ENCODE measurements around the gene DOCK2. TPM values are rescaled to one million over a fixed set of nuclear protein-coding genes. Genes with fewer than 3 reads are reported as not detected.

DOCK2 gene
- total and polyA plus RNA-seq, 2 of the 8 experiments (the other 6 are each of a cell fraction or from before 2014, with no cell fraction given) = 3.9 to 5.7 TPM

DNA sequence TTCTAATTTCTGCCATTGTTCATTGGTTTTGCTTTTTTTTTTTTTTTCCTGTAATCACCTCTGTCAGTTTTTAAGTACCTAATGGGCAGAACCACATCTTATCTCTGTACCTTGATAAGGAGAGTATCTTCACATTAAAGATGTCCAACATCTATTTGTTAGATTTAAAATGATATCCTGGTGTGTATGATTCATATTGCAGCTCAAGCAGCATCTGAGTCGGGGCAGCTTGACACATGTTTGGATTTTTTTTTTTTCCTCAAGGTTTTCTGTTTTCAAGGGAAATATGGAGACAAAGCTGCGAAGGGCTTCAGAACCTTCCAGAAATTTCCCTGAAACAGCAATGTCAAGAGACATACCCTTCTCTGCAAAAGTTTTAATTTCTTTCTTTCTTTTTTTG lies 164.7 kb downstream of the DOCK2 start:
- H2BK20ac ChIP-seq (ENCODE audit: low read length) = no peak overlapping the region
- H2BK5ac ChIP-seq (ENCODE audit: low read depth, low read length) = no peak overlapping the region
- H2BK12ac ChIP-seq (ENCODE audit: low read depth, low read length) = no peak overlapping the region
- no peaks in the 10 kb centered on the region for H4K20me1 ChIP-seq (replicated peaks in 1 of 2; ENCODE audit: control insufficient read depth in 1 of 2, insufficient read depth in 2 of 2, low read length in 2 of 2)
- H3K23me2 ChIP-seq (ENCODE audit: low read depth, low read length) = no peaks in the 10 kb centered on the region; the same call in 1 of the 2 replicates
- H3K4me3 ChIP-seq (ENCODE audit: extremely low read depth in 1 of 4, insufficient read depth in 2 of 4, low read depth in 3 of 4, low read length in 4 of 4) = no peak overlapping the region
- no peak overlapping the region for H3K23ac ChIP-seq (ENCODE audit: insufficient read length)
- POLR2A ChIA-PET (ENCODE audit: partially characterized antibody) = no interaction called here
- H2BK15ac ChIP-seq (ENCODE audit: low read length) = no peak overlapping the region
- no peaks in the 10 kb centered on the region for H3K79me2 ChIP-seq (ENCODE audit: control insufficient read depth in 1 of 2, insufficient read depth in 2 of 2, low read length in 2 of 2)
- DNase-seq (ENCODE audit: low read depth in 1 of 2, low spot score in 2 of 2) (no peak), FAIRE-seq (no peak)
- H3K14ac ChIP-seq (ENCODE audit: insufficient read length) = no peak overlapping the region
- no peak overlapping the region for H3K27ac ChIP-seq (ENCODE audit: low read depth, low read length)
- H2BK120ac ChIP-seq (replicated peaks; ENCODE audit: low read depth, low read length) = no peak overlapping the region
- H3K4ac ChIP-seq (replicated peaks; ENCODE audit: insufficient read length, low read depth, low read length) = no peak overlapping the region
- no peak overlapping the region for H3K9ac ChIP-seq (replicated peaks in 1 of 4; ENCODE audit: extremely low read depth in 1 of 4, low read depth in 3 of 4, low read length in 3 of 4)
- H3K4me2 ChIP-seq (ENCODE audit: insufficient read depth in 1 of 2, low read depth in 2 of 2, low read length in 2 of 2) = no peak overlapping the region
- H3K56ac ChIP-seq (replicated peaks; ENCODE audit: insufficient read length, low read depth, low read length) = no peak overlapping the region
- no peak overlapping the region for H4K91ac ChIP-seq (replicated peaks; ENCODE audit: insufficient read length, low read length)
- no peak overlapping the region for H4K5ac ChIP-seq (ENCODE audit: insufficient read length, low read depth, low read length)
- CTCF ChIA-PET (ENCODE audit: partially characterized antibody) = interaction anchor here (0.8 kb wide), 2 partner anchors 25 to 179 kb away, joined by 4 read pairs; partner anchors contain the start of gene INSYN2B
- no peaks in the 10 kb centered on the region for H3K27me3 ChIP-seq (replicated peaks in 1 of 4; ENCODE audit: control insufficient read depth in 3 of 4, extremely low read depth in 1 of 4, insufficient read depth in 3 of 4, low read length in 3 of 4)
- H2AFZ ChIP-seq (ENCODE audit: low read length) = no peak overlapping the region
- 88% methylated on average over 2 of the region's 2 CpGs; no CpG with 5 or more reads in 1 of the 2 experiments for WGBS, 2 experiments (ENCODE audit: extremely low coverage in 1 of 2, insufficient coverage in 1 of 2, insufficient read length in 1 of 2, insufficient replicate concordance in 2 of 2, low coverage in 1 of 2, low lambda C conversion rate in 2 of 2, missing lambda C conversion rate in 1 of 2)
- H3K79me1 ChIP-seq (ENCODE audit: low read depth, low read length) = no peaks in the 10 kb centered on the region
- H3K4me1 ChIP-seq (replicated peaks in 1 of 4; ENCODE audit: control insufficient read depth in 3 of 4, insufficient read depth in 4 of 4, low read length in 3 of 4) = peaks cover 0 to 4% (median 0%) of the 10 kb centered on the region in 4 experiments; a peak in 2 of 7 replicates
- TF ChIP-seq HDAC2 (IDR thresholded peaks at IDR 0.05; ENCODE audit: borderline replicate concordance in 1 of 2, low read depth in 2 of 2, low read length in 2 of 2) = no peak
- TF ChIP-seq FOSL1 (IDR thresholded peaks at IDR 0.05; ENCODE audit: insufficient read depth, low read depth, low read length) = no peak
- no peak overlapping the region for H4K8ac ChIP-seq (ENCODE audit: extremely low read depth, insufficient read depth, low read length)
- no peak overlapping the region for H3K18ac ChIP-seq (ENCODE audit: extremely low read depth, low read length)
- no peaks in the 10 kb centered on the region for H3K9me3 ChIP-seq (ENCODE audit: insufficient read depth in 2 of 2, low read depth in 1 of 2, low read length in 1 of 2)
- no peak overlapping the region for H2AK5ac ChIP-seq (ENCODE audit: low read depth, low read length)
- H3K36me3 ChIP-seq (ENCODE audit: control insufficient read depth in 2 of 4, insufficient read depth in 4 of 4, low read length in 3 of 4) = no peaks in the 10 kb centered on the region
